ENCODE data around the gene MYO5B. TPM values are rescaled to one million over a fixed set of nuclear protein-coding genes. Genes with fewer than 3 reads are reported as not detected.
A peak's percentile ranks its signal among the peaks of the same experiment; 100 is the strongest.

MYO5B gene
- total RNA-seq, 1 donor from 2014 or later = 22.6 TPM

DNA sequence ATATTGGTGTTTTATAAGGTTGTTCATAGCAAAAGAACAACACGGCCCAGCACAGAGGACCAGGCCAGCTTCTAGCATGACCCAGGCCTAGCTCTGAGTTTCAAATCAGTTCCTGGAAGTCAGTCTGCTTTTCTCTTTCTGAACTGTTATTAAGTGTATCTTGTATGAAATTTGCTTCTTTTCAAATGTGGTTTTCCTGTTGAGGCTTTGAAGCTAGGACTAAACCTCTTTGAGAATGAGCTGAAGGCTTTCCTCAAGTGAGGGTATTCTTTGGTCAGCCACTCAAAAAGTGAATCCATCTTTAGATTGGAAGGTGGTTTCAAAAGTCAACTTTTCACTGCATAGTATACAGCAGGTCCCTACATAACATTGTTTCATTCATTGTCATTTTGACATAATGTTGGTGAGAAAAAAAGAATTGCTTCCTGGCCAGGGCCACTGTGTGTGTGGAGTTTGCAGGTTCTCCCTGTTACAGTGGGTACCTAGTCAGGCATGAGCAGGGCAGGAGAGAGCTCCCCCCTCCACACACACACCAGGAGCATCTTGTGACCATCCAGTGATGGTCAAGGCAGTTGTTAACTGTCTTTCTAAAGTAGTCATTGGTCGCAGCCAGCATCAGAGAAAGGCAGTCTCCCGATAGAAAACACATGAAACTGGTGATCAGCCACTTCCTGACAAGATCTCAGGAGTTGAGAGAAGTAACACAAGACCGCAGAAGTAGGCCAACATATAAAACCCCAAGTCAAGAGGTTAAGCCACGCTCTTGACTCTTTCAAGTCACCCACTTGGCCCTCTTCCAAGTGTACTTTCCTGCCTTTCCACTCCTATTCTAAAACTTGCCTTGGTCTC is 374.9 kb downstream of the MYO5B start:
- Histone ChIP-seq H3K4me3 (no peak overlapping the region), H3K9me3 (no peaks in the 10 kb centered on the region), H3K27me3 (no peaks in the 10 kb centered on the region), H3K27ac (no peak overlapping the region), H3K36me3 (no peaks in the 10 kb centered on the region), H3K4me1 (no peaks in the 10 kb centered on the region)
- intact Hi-C loops (cut with DNase I) = no loop called here
- TF ChIP-seq, protein P1, sequence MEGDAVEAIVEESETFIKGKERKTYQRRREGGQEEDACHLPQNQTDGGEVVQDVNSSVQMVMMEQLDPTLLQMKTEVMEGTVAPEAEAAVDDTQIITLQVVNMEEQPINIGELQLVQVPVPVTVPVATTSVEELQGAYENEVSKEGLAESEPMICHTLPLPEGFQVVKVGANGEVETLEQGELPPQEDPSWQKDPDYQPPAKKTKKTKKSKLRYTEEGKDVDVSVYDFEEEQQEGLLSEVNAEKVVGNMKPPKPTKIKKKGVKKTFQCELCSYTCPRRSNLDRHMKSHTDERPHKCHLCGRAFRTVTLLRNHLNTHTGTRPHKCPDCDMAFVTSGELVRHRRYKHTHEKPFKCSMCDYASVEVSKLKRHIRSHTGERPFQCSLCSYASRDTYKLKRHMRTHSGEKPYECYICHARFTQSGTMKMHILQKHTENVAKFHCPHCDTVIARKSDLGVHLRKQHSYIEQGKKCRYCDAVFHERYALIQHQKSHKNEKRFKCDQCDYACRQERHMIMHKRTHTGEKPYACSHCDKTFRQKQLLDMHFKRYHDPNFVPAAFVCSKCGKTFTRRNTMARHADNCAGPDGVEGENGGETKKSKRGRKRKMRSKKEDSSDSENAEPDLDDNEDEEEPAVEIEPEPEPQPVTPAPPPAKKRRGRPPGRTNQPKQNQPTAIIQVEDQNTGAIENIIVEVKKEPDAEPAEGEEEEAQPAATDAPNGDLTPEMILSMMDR (IDR thresholded peaks at IDR 0.05) = no peak
- TF ChIP-seq POLR2AphosphoS5 (IDR thresholded peaks at IDR 0.05; ENCODE audit: insufficient read depth in 1 of 2, low read depth in 1 of 2) (no peak), POLR2A (IDR thresholded peaks at IDR 0.05) (no peak)
- no peak for DNase-seq (ENCODE audit: extremely low spot score in 2 of 2)

GRCh38 chr18:49819071-49819662 is 375.8 kb downstream of the MYO5B start:
- Histone ChIP-seq H3K27ac (no peak overlapping the region), H3K27me3 (no peaks in the 10 kb centered on the region), H3K9me3 (no peaks in the 10 kb centered on the region), H3K4me1 (no peaks in the 10 kb centered on the region), H3K4me3 (no peak overlapping the region), H3K36me3 (no peaks in the 10 kb centered on the region)
- intact Hi-C loops (cut with DNase I) = no loop called here
- TF ChIP-seq POLR2A (IDR thresholded peaks at IDR 0.05) (no peak), POLR2AphosphoS5 (IDR thresholded peaks at IDR 0.05; ENCODE audit: insufficient read depth in 1 of 2, low read depth in 1 of 2) (no peak)
- TF ChIP-seq, protein P1 (IDR thresholded peaks at IDR 0.05) = no peak
- no peak for DNase-seq (ENCODE audit: extremely low spot score in 2 of 2)

DNA sequence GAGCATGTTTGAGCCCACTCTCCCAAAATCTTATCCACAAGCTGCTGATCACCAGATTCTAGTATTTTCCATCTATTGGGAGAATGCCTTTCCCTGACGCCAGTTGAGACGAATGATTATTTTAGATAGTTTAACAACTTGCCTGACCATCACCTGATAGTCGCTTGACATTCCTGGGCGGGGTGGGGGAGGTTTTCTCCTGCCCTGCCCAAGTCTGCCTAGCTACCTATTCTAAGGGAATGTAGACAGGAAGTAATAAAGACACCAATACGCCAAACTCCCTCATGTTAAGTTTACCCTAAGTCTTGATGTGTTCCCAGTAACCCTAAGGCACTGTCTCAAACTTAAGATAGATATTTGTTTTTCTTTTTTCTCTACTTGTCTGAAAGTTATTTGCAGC is 377.0 kb downstream of the MYO5B start:
- TF ChIP-seq POLR2A (IDR thresholded peaks at IDR 0.05) (no peak), POLR2AphosphoS5 (IDR thresholded peaks at IDR 0.05; ENCODE audit: insufficient read depth in 1 of 2, low read depth in 1 of 2) (no peak)
- TF ChIP-seq, protein P1 (IDR thresholded peaks at IDR 0.05) = no peak
- Histone ChIP-seq H3K27me3 (no peaks in the 10 kb centered on the region), H3K4me1 (peaks cover 3% of the 10 kb centered on the region), H3K36me3 (no peaks in the 10 kb centered on the region), H3K4me3 (no peak overlapping the region), H3K9me3 (no peaks in the 10 kb centered on the region), H3K27ac (no peak overlapping the region)
- DNase-seq (ENCODE audit: extremely low spot score in 2 of 2) = no peak
- intact Hi-C loops (cut with DNase I) = no loop called here

- peaks cover 22% of the 10 kb centered on the region for H3K4me1 ChIP-seq
- intact Hi-C loops (cut with DNase I) = no loop called here
- H3K4me3 ChIP-seq = no peak overlapping the region
- no peak for DNase-seq (ENCODE audit: extremely low spot score in 2 of 2)
- TF ChIP-seq POLR2AphosphoS5 (IDR thresholded peaks at IDR 0.05; ENCODE audit: insufficient read depth in 1 of 2, low read depth in 1 of 2) (no peak), POLR2A (IDR thresholded peaks at IDR 0.05) (no peak)
- TF ChIP-seq, protein P1 (IDR thresholded peaks at IDR 0.05) = no peak
- no peaks in the 10 kb centered on the region for H3K36me3 ChIP-seq
- H3K27me3 ChIP-seq = no peaks in the 10 kb centered on the region
- H3K27ac ChIP-seq = no peak overlapping the region
- no peaks in the 10 kb centered on the region for H3K9me3 ChIP-seq
Measured at GRCh38 chr18:49815927-49816326, 379.0 kb downstream of the MYO5B start.

DNA sequence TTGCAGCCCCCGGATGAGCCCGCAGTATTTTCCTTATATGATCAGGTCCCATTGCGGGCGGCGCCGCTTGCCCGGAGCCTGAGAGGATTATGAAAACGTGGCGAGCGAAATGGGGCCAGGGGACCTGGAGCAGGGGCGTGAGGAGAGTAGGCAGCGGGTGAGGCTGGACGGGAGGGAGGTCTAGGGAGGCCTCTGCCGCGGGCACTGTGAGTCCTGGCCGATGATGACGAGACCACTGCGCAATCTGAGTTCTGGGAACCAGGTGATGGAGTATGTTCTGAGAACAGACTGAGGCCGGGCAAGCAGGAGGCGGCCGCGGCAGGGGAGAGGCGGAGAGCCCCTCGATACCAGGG is 380.8 kb downstream of the MYO5B start:
- TF ChIP-seq POLR2AphosphoS5 (IDR thresholded peaks at IDR 0.05; ENCODE audit: insufficient read depth in 1 of 2, low read depth in 1 of 2) = peak in 1 of 2 donors; percentile 70
- TF ChIP-seq, protein P1 (IDR thresholded peaks at IDR 0.05) = no peak
- no peak for TF ChIP-seq POLR2A (IDR thresholded peaks at IDR 0.05)
- peaks cover 26% of the 10 kb centered on the region for H3K4me1 ChIP-seq
- H3K27ac ChIP-seq = peak overlapping the region; percentile 92
- H3K4me3 ChIP-seq = peak overlapping the region; percentile 50 to 88
- intact Hi-C loops (cut with DNase I) = no loop called here
- H3K36me3 ChIP-seq = no peaks in the 10 kb centered on the region
- no peak for DNase-seq (ENCODE audit: extremely low spot score in 2 of 2)
- no peaks in the 10 kb centered on the region for H3K27me3 ChIP-seq
- no peaks in the 10 kb centered on the region for H3K9me3 ChIP-seq
